Neutrophil (primary cell): Measurements from ENCODE around the gene UQCRC2.
"Not testable (repeated sequence)": the region's sequence is repeated elsewhere in the genome, so short reads cannot be mapped to it uniquely, and the experiment has no call there.

Source experiments
- H3K27ac ChIP-seq: fragments of 200-600 bp; sonication (generic); 2 replicates; pipeline ENCODE4 v1.5.1; 2016; ENCODE audit warnings: mild to moderate bottlenecking, moderate library complexity
- H3K27me3 ChIP-seq: fragments of 200-600 bp; sonication (generic); 2 replicates; pipeline ENCODE4 v1.6.0; 2016; ENCODE audit warnings: mild to moderate bottlenecking
- H3K36me3 ChIP-seq: fragments of 200-600 bp; sonication (generic); 2 replicates; pipeline ENCODE4 v1.5.1; 2017
- H3K4me1 ChIP-seq, 2 experiments: fragments of 200-600 bp in 1 of 2; sonication (generic) in 1 of 2; 1 replicate in 1 of 2; 2 replicates in 1 of 2; pipeline versions ENCODE4 v1.5.1 to v1.6.1; 2013 to 2016; ENCODE audit warnings: low read depth in 1 of 2, low read length in 1 of 2, mild to moderate bottlenecking in 1 of 2, moderate library complexity in 1 of 2; ENCODE audit not compliant: control insufficient read depth in 1 of 2, insufficient read depth in 1 of 2
- H3K4me3 ChIP-seq, 2 experiments: fragments of 200-600 bp in 1 of 2; sonication (generic) in 1 of 2; 1 replicate in 1 of 2; 2 replicates in 1 of 2; pipeline ENCODE4 v1.5.1; 2013 to 2016; ENCODE audit warnings: low read depth in 1 of 2, low read length in 1 of 2, mild to moderate bottlenecking in 1 of 2, moderate library complexity in 1 of 2
- H3K9me3 ChIP-seq: fragments of 200-600 bp; sonication (generic); 2 replicates; pipeline ENCODE4 v1.5.1; 2016
- TF ChIP-seq, protein P1 (sequence below): fragments of 200-600 bp; sonication (generic); IDR thresholded peaks from 2 replicates; pipeline ENCODE4 v1.5.1; 2016; ENCODE audit warnings: antibody characterized with exemption

Gene UQCRC2

DNA sequence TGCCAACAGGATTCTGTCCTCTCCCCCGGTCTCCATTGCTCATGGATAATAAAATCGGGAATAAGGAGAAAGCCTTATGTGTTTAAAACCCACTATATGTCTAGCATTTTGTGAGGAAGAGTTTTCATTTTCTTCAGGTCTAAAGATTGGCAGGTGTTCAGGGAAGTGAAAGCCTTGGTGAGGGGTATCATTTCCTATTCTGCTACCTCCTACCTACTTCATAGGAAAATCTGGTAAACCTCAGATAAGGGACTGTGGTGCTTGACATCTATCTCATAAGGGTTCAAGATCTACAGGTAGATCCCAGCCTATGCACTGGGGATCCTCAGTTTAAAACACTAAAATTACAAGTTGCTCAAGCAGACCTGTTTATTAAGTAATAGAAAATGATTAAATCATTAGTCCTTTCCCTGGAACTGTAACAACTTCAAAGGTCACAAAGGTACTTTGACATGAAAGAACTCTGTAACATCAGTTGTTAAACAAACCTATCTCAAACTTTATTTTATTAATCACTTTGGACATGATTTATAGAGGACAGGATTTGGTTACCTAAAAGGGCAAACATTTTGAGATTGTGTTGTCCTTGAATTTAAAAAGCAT is 61.2 kb downstream of the UQCRC2 start:
- Histone ChIP-seq H3K27ac (no peak overlapping the region), H3K4me3 (no peak overlapping the region), H3K4me1 (peaks cover 10 to 20% of the 10 kb centered on the region in 2 experiments), H3K36me3 (no peaks in the 10 kb centered on the region), H3K27me3 (peaks cover 1% of the 10 kb centered on the region), H3K9me3 (no peaks in the 10 kb centered on the region)
- TF ChIP-seq, protein P1, sequence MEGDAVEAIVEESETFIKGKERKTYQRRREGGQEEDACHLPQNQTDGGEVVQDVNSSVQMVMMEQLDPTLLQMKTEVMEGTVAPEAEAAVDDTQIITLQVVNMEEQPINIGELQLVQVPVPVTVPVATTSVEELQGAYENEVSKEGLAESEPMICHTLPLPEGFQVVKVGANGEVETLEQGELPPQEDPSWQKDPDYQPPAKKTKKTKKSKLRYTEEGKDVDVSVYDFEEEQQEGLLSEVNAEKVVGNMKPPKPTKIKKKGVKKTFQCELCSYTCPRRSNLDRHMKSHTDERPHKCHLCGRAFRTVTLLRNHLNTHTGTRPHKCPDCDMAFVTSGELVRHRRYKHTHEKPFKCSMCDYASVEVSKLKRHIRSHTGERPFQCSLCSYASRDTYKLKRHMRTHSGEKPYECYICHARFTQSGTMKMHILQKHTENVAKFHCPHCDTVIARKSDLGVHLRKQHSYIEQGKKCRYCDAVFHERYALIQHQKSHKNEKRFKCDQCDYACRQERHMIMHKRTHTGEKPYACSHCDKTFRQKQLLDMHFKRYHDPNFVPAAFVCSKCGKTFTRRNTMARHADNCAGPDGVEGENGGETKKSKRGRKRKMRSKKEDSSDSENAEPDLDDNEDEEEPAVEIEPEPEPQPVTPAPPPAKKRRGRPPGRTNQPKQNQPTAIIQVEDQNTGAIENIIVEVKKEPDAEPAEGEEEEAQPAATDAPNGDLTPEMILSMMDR, result no peak

DNA sequence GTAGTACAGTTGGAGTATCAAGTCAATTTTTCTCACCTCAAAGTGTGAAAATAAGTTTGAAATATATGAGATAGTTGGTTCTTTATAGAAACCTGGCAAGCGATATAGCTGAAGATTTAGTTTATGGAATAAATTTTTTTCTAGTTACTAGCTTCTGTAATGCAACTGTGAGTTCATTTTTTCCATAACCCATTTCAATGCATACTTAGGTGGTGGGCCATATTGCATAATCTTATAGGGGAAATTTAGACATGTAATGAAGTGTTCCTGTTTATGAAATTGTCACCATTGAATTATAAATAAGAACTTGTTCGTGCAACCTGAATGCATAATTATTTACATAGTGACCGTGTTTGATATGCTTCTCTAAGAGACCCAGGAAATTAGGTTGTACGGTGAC is 63.8 kb downstream of the UQCRC2 start:
- Histone ChIP-seq H3K36me3 (no peaks in the 10 kb centered on the region), H3K27ac (no peak overlapping the region), H3K4me3 (no peak overlapping the region), H3K27me3 (no peaks in the 10 kb centered on the region), H3K4me1 (peaks cover 9 to 19% of the 10 kb centered on the region in 2 experiments), H3K9me3 (no peaks in the 10 kb centered on the region)
- TF ChIP-seq, protein P1, result no peak

DNA sequence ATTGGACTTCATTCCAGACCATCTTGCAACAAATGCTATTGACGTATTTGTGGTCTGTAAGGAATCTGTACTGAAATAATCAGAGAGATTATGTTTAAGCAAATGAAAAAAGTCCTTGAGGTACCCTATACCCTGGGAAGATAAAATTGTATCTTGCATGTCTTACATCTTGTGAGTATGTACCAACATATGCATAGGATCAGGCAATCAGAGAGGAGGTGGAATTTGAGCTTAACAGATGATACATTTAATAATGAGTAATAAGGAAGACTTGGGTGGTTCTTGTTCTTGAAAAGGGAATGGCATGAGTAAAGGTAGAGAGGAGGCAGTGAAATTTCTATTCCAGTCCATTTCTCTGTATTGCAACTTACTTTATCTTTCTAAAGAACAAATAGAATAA is 65.4 kb downstream of the UQCRC2 start:
- H3K9me3 ChIP-seq, result no peaks in the 10 kb centered on the region
- H3K36me3 ChIP-seq, result no peaks in the 10 kb centered on the region
- no peak overlapping the region for H3K4me3 ChIP-seq
- TF ChIP-seq, protein P1, result no peak
- no peaks in the 10 kb centered on the region for H3K27me3 ChIP-seq
- H3K27ac ChIP-seq, result no peak overlapping the region
- H3K4me1 ChIP-seq, result peaks cover 9 to 19% of the 10 kb centered on the region in 2 experiments

DNA sequence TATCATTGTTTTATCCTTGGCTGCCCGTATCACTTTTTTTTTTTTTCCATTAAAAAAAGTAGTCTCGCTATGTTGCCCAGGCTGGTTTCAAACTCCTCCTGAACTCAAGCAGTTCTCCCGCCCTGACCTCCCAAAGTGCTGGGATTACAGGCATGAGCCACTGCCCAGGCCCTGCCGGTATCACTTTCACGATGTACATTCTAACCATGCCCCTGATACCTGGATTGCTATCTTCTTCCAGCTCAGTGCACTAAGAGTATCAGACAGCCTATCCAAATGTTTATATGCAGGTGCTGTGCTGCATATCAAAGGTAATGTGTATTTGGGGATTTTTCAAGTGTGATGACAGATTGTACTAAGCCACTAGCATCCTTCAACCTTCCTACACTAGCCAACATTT is 69.0 kb downstream of the UQCRC2 start:
- H3K4me1 ChIP-seq, result peaks cover 3 to 11% of the 10 kb centered on the region in 2 experiments
- TF ChIP-seq, protein P1, result no peak
- no peaks in the 10 kb centered on the region for H3K36me3 ChIP-seq
- H3K9me3 ChIP-seq, result no peaks in the 10 kb centered on the region
- H3K27ac ChIP-seq, result no peak overlapping the region
- no peaks in the 10 kb centered on the region for H3K27me3 ChIP-seq
- no peak overlapping the region for H3K4me3 ChIP-seq

DNA sequence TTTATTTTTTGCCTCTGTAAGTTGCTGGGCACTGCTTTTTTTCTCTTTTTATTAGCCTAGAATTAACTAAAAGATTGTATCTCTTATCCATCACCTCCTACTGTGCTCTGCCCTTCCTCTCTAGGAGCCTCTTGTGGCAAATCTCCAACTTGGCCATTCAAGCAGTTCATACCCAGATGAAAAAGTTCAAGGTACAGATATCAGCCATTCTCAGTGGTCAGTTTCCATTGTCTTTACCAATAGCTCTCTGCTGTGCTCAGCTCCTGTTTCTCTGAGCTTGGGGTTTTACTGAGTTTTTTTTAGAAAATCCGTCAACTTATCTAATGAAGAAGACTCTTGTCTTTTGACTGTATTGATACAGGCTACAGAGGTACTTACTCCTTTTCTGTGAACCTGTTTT is 70.3 kb downstream of the UQCRC2 start:
- no peaks in the 10 kb centered on the region for H3K36me3 ChIP-seq
- no peaks in the 10 kb centered on the region for H3K4me1 ChIP-seq
- H3K27ac ChIP-seq, result no peak overlapping the region
- H3K27me3 ChIP-seq, result no peaks in the 10 kb centered on the region
- no peak overlapping the region for H3K4me3 ChIP-seq
- H3K9me3 ChIP-seq, result no peaks in the 10 kb centered on the region
- TF ChIP-seq, protein P1, result no peak

DNA sequence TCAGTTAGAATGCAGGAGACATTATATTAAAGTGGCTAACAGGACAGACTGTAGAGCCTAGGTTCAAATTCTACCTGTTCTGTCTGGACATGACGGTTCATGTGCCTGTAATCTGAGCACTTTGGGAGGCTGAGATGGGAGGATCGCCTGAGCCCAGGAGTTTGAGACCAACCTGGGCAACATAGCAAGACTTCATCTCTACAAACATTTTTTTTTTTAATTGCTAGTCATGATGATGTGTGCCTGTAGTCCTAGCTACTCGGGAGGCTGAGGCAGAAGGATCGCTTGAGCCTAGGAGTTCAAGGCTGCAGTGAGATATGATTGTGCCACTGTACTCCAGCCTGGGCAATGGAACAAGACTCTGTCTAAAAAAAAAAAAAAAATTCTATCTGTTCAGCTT is 71.6 kb downstream of the UQCRC2 start:
- not testable (repeated sequence) for H3K27me3 ChIP-seq, H3K27ac ChIP-seq, H3K9me3 ChIP-seq, H3K36me3 ChIP-seq, H3K4me1 ChIP-seq, H3K4me3 ChIP-seq
